ENCODE data around the gene EFCAB14.
A peak's percentile ranks its signal among the peaks of the same experiment; 100 is the strongest.
"Not testable (repeated sequence)": the region's sequence is repeated elsewhere in the genome, so short reads cannot be mapped to it uniquely, and the experiment has no call there.

EFCAB14 gene

GRCh38 chr1:46718727-46719622, at the start of gene EFCAB14:
EFCAB14 (minus strand) TSS chr1:46719114; CDS start chr1:46718087, 1,027 bp downstream.
- peak within 1 kb of the TSS; percentile 76 for H3K4me3 ChIP-seq (ENCODE audit: low read depth, low read length)
- DNase-seq (ENCODE audit: low read depth), result peak; percentile 64

DNA sequence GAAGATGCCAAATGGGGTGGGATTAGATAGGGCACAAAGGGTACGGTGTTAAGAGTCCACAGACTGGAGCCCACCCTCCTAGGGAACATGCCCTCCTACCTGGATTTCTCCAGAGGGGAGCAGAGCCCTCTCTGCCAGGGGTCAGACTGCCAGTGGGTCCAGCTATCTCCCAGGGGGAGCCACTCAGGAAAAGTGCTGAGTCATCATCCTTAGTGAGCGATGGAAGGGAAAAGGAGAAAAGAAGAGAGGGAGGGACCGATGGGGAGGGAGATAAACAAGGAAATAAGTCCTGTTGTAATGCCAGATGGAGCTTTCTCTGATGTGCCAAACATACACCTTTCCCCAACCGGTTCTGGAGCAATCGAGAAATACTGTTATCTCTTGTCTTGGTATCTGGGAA, 49.5 kb upstream of the EFCAB14 start:
- no peak for DNase-seq (ENCODE audit: low read depth)
- no peak overlapping the region for H3K4me3 ChIP-seq (ENCODE audit: low read depth, low read length)

DNA sequence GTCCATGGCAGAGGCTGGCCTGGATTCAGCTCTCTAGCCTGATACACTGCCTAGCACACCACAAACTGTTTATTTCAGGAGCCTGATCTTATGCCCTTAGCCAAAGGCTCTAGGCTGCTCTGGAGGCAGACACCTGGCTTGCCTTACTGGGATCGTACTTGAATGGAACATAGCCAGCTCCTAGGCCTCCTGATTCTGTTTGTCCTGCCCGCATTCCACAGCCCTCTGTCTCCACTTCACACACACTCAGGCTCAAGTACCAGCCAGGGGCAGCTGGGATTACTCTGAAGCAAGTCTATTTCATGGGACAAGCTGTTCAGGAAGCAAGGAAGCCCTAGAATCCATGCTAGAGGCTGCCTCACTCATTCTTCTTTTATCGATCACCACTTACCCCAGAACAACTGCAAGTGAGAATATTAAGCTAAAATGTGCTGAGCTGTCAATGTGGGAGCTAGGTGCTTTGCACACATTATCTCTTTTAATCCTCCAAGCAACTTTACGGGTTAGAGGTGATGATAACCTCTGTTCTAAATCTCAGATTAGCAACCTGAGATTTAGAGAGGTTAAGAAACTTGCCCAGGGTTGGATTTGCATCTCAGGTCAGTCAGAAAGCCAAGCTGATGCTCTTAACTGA, 48.9 kb upstream of the EFCAB14 start:
- DNase-seq (ENCODE audit: low read depth), result no peak
- no peak overlapping the region for H3K4me3 ChIP-seq (ENCODE audit: low read depth, low read length)

DNA sequence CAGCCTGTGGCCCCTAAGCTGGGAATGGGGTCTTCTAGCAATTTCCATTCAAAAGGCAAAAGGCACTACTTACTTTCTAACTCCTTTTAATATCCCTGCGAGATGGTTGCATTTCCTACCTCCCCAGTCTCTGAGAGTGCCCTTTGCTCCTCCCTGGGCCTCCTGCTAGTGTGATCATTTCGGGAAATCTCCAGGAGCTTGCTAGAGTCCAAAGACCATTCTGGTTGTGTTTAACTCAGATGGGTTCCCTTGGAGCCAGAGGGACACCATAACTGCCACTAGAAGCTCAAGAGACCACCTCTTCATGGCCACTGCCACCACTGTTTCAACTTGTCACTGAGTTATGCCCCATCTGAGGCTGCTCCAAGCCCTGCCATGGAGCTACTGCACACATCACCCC, 45.5 kb upstream of the EFCAB14 start:
- no peak overlapping the region for H3K4me3 ChIP-seq (ENCODE audit: low read depth, low read length)
- DNase-seq (ENCODE audit: low read depth), result no peak

DNA sequence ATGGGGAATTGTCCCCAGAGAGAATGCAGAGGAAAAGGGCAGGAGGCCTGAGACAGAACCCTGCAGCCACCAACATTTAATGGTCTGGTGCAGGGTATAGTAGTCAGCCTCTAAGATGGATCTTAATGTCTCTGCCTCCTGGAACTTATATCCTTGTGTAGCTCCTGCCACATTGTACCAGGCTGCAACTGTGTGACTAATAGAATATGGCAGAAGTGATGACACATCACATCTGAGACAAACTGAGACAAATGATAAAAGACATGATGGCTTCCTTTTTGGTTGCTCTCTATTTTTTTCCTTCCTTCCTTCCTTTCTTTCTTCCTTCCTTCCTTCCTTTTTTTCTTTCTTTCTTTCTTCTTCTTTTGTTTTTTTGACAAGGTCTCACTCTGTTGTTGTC, 42.8 kb upstream of the EFCAB14 start:
- DNase-seq (ENCODE audit: low read depth), result no peak
- no peak overlapping the region for H3K4me3 ChIP-seq (ENCODE audit: low read depth, low read length)

DNA sequence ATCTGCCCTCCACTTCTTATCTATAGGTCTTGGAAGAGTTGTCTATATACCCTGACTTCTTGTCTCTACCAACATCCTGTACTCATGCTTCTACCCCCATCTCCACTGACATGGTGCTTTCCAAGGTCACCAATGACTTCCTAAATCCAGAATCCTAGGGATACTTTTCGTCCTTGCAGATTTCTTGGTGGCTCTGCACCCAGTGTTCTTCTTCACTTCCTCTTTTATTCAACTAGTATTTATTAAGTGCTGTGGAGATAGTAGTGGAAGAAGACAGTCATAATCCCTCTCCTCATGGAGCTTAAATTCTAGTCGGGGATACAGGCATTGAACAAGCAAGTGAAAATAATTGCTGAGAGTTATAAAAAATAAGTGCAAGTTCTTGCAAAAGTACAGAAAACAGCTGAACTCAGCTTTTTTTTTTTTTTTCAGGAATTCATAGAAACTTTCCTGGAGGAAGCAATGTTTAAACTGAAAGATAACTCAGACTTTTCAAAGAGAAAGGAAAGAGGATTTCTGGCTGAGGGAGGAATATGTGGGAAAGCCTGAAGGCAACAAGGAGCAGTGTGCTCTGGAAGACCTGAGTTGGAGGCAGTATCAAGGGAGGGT, 41.7 kb upstream of the EFCAB14 start:
- no peak overlapping the region for H3K4me3 ChIP-seq (ENCODE audit: low read depth, low read length)
- no peak for DNase-seq (ENCODE audit: low read depth)

DNA sequence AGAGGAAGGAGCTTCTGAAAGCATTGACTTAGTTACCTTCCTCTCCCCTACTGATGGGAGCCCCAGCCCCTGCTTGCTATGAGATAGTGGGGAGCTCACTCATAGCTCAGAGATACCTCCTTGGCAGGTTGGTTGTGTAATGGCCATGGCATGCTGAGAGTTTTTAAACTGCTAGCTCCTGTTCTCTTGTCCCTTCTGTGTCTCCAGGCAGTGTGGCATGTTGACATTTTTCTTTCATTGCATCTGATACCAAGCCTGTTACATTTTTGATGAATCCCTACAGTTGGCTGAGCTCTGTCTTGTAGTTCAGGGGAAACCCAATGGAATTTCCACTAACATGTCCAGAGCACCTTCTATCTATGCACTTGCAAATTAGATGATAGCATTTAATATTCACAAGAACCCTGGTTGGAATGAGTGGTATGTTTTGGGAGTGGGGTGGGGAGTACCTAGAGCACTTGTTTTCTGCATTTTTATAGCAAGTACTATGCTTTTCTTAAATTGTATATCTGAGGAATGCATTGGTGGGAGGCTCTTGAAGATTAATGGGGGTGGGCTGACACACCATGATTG, 39.1 kb upstream of the EFCAB14 start:
- H3K4me3 ChIP-seq (ENCODE audit: low read depth, low read length), result no peak overlapping the region
- no peak for DNase-seq (ENCODE audit: low read depth)

DNA sequence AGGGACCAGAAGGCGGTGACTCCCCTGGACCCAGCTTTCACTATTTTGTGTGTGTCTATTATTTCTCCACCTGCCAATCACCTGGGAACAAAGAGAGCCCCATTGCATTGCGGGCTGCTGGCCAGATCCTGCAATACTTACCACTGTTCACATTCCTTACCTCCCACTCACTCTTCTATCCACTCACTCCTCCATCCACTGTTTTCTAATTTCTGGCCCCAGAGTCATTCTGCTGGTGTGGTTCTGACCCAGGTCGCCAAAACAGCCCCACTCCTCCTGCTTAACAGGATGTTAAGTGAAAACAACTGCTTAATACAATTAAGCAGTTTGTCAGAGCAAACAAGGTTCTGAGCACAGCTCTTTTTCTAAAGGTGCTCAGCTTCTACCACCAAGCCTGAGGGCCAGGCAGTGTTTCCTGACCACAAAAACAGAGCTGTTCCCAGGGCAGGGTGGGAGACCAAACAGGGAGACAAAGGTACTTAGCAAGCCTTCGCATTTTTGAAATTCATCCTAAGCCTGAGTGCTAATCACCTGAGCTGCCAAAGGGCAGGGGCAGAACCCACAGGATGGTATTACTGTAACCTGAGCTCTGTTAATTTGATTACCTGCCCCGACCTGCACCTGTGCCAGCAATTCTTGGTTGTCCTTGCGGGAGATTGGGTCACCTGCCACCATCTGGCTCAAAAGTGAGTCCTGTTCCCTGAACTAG, 38.5 kb upstream of the EFCAB14 start:
- DNase-seq (ENCODE audit: low read depth), result no peak
- H3K4me3 ChIP-seq (ENCODE audit: low read depth, low read length), result no peak overlapping the region

- H3K4me3 ChIP-seq (ENCODE audit: low read depth, low read length), result no peak overlapping the region
- no peak for DNase-seq (ENCODE audit: low read depth)
These were observed 36.2 kb upstream of the EFCAB14 start for GRCh38 chr1:46755121-46755520.

- DNase-seq (ENCODE audit: low read depth); H3K4me3 ChIP-seq (ENCODE audit: low read depth, low read length): not testable (repeated sequence)
These were observed 35.8 kb upstream of the EFCAB14 start for GRCh38 chr1:46754707-46755106.

GRCh38 chr1:46753985-46754384, 35.1 kb upstream of the EFCAB14 start:
- no peak overlapping the region for H3K4me3 ChIP-seq (ENCODE audit: low read depth, low read length)
- DNase-seq (ENCODE audit: low read depth), result no peak

DNA sequence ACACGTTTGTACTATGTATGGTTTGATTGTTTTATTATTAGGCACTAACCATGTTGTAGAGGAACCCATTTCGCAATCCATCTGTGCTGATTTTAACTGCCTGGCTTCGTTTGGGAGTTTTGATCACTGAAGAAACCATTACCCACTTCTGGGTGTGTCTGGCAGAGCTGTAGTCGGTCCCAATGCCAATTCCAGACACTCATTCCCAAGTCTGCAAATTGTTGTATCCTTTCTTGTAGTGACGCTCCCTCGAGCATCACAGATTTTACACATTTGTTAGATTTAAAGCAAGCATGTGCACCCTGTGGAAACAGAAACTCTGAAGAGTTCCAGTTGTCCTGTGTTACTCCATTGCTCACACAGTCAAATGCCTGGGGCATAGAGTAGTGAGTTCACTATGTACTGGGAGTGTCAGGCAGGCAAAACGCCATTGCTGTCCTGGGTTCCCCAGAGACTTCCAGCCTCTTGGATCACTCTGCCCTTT, 31.0 kb upstream of the EFCAB14 start:
- H3K4me3 ChIP-seq (ENCODE audit: low read depth, low read length), result no peak overlapping the region
- DNase-seq (ENCODE audit: low read depth), result no peak

DNA sequence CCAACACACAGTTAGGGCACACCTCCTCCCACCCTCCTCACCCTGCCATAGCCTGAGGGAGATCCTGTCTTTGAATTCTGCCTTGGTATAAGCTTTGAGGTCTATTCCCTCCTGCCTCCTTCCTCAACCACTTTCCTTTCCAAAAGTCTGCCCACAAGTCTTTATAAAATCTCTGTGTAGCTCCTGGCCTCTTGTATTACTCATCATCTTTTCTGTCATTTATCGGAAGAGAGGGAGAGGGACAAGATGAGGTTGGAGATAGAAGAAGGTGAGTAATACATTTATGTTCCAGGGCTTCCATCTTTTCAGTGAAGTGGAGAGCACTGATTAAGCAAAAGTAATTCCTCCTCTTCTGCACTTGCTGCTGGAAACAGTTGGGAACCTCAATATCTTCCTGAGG, 30.5 kb upstream of the EFCAB14 start:
- DNase-seq (ENCODE audit: low read depth), result no peak
- H3K4me3 ChIP-seq (ENCODE audit: low read depth, low read length), result no peak overlapping the region

DNA sequence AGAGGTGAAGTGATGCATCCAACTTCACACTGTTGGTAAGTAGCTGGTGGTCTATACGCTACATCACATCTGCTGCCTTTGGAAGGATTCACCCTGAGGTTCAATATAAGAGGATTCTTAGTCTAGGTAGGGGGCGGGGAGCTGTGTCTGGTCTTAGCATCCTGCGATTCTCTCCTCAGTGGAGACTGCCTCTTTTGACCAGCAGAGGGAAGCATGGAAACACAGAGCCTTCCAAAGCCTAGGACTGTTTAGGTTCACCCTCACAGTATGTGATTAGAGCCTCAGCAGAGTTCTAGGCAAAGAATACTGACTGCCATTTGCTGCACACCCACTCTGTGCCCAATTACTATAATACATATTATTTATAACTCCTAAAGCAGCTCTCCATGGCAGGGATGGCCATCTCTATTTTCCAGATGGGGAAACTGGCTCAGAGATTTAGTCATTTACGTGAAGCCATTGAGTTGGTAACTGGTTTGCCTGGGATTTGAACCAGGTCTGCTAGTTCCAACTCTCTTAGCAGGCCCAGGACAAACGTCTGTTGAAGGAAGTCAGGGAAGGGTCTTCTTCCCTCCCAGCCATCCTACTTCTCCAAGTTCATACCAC, 28.9 kb upstream of the EFCAB14 start:
- no peak for DNase-seq (ENCODE audit: low read depth)
- H3K4me3 ChIP-seq (ENCODE audit: low read depth, low read length), result no peak overlapping the region

DNA sequence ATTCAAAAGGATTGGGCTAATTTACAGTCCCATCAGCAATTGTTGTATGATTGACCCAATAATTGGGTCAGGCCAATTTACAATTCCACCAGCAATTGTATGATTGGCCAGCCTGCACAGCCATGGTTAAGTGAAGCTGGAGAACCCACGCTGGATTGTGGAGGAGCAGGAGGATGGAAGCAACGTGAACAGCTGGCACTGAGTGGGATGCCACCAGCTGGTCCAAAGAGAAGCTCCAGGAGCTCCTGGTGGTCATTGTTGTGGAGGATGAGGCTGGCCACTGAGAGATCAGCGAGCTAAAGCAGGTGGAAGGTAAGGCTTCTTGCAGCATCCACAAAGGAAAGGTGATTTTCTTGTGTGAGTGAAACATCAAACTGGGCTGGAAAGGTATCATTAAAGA, 23.2 kb upstream of the EFCAB14 start:
- DNase-seq (ENCODE audit: low read depth), result no peak

GRCh38 chr1:46735708-46736324, 16.9 kb upstream of the EFCAB14 start:
- no peak for DNase-seq (ENCODE audit: low read depth)

More for the DNA sequence above, 23.2 kb upstream of the EFCAB14 start:
- no peak overlapping the region for H3K4me3 ChIP-seq (ENCODE audit: low read depth, low read length)

DNA sequence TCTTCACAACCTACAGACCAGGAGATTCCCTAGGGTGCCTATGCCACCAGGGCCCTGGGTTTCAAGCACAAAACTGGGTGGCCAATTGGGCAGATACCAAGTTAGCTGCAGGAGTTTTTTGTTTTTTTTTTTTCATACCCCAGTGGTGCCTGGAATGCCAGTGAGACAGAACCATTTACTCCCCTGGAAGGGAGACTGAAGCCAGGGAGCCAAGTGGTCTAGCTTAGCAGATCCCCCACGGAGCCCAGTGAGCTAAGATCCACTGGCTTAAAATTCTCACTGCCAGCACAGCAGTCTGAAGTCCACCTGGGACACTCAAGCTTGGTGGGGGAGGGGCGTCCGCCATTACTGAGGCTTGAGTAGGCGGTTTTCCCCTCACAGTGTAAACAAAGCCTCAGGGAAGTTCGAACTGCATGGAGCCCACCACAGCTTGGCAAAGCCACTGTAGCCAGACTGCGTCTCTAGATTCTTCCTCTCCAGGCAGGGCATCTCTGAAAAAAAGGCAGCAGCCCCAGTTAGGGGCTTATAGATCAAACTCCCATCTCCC, 9.5 kb upstream of the EFCAB14 start:
- not testable (repeated sequence) for DNase-seq (ENCODE audit: low read depth); H3K4me3 ChIP-seq (ENCODE audit: low read depth, low read length)

More at GRCh38 chr1:46735708-46736324, 16.9 kb upstream of the EFCAB14 start:
- no peak overlapping the region for H3K4me3 ChIP-seq (ENCODE audit: low read depth, low read length)

DNA sequence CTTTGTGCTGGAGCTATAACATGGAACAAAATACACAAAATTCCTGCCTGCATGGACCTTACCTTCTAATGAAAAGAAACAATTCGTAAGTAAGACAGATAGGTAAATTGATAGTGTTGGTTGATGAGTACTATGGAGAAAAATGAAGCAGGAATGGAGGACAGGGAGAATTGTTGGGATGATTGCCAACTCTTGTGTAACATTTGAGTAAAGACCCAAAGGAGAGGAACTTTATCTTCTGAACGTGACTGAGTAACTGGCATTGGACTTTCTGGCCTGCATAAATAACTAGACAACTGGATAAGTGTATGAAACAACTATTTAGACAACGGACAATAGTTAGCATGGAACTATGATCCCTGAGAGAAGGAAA, 6.8 kb upstream of the EFCAB14 start:
- no peak overlapping the region for H3K4me3 ChIP-seq (ENCODE audit: low read depth, low read length)
- DNase-seq (ENCODE audit: low read depth), result peak; percentile 26
